Vagina (tissue), 2 donors: ENCODE results near the gene FOXO3.

Source experiments
- CTCF ChIP-seq, 3 experiments: fragments of 450-650 bp in 2 of 3; fragments of 200-600 bp in 1 of 3; sonication (generic) in 1 of 3; IDR thresholded peaks; one replicate each; pipeline ENCODE4 v1.5.1; 2017 to 2019; ENCODE audit warnings: antibody characterized with exemption in 3 of 3, mild to moderate bottlenecking in 2 of 3, moderate library complexity in 2 of 3
- POLR2A ChIP-seq, 2 donors: fragments of 450-650 bp; IDR thresholded peaks; one replicate each; pipeline ENCODE4 v1.6.1; 2017; ENCODE audit warnings: antibody characterized with exemption in 2 of 2, mild to moderate bottlenecking in 2 of 2, moderate library complexity in 2 of 2
- POLR2AphosphoS5 ChIP-seq, 2 donors: sonication (generic); formaldehyde crosslinking; IDR thresholded peaks; one replicate each; pipeline ENCODE4 v1.9.0; 2017; ENCODE audit warnings: antibody characterized with exemption in 2 of 2, mild to moderate bottlenecking in 2 of 2, low read depth in 1 of 2; ENCODE audit not compliant: insufficient read depth in 1 of 2

- no peak for TF ChIP-seq POLR2AphosphoS5 (IDR thresholded peaks at IDR 0.05; ENCODE audit: insufficient read depth in 1 of 2, low read depth in 1 of 2)
- TF ChIP-seq CTCF (IDR thresholded peaks at IDR 0.05) = no peak
- no peak for TF ChIP-seq POLR2A (IDR thresholded peaks at IDR 0.05)
Measured at GRCh38 chr6:108693430-108694154, 132.9 kb downstream of the FOXO3 start.
